Trophoblast cell (in vitro differentiated cells and primary cell): Measurements from ENCODE around the gene MAML3.

Source experiments
- DNase-seq, 2 donors: peaks; one replicate each; pipeline ENCODE4 v3.0.0-alpha.2; 2016
- H2AFZ ChIP-seq: 2 replicates; pipeline ENCODE4 v1.6.1; 2013; ENCODE audit warnings: low read length, moderate library complexity, mild to moderate bottlenecking; ENCODE audit not compliant: insufficient read depth, poor library complexity
- H2AK5ac ChIP-seq: 2 replicates; pipeline ENCODE4 v1.6.1; 2013; ENCODE audit warnings: mild to moderate bottlenecking, low read length
- H2BK120ac ChIP-seq: 2 replicates; pipeline ENCODE4 v1.6.1; 2013; ENCODE audit warnings: low read length, mild to moderate bottlenecking, moderate library complexity; ENCODE audit not compliant: insufficient read depth, poor library complexity
- H2BK12ac ChIP-seq: 2 replicates; pipeline ENCODE4 v1.6.1; 2013; ENCODE audit warnings: mild to moderate bottlenecking, low read length, moderate library complexity
- H2BK5ac ChIP-seq: 2 replicates; pipeline ENCODE4 v1.6.1; 2013; ENCODE audit warnings: low read length, low read depth, moderate library complexity, mild to moderate bottlenecking; ENCODE audit not compliant: poor library complexity
- H3K14ac ChIP-seq: 2 replicates; pipeline ENCODE4 v1.6.1; 2013; ENCODE audit warnings: mild to moderate bottlenecking, low read length
- H3K18ac ChIP-seq: 2 replicates; pipeline ENCODE4 v1.6.1; 2013; ENCODE audit warnings: mild to moderate bottlenecking, low read length
- H3K23ac ChIP-seq: 2 replicates; pipeline ENCODE4 v1.6.1; 2013; ENCODE audit warnings: low read length
- H3K27ac ChIP-seq: 2 replicates; pipeline ENCODE4 v1.5.1; 2013; ENCODE audit warnings: low read depth, mild to moderate bottlenecking, inconsistent platforms, low read length, moderate library complexity
- H3K27me3 ChIP-seq: 2 replicates; pipeline ENCODE4 v1.6.1; 2013; ENCODE audit warnings: inconsistent platforms, mild to moderate bottlenecking, low read length, moderate library complexity; ENCODE audit not compliant: insufficient read depth
- H3K36me3 ChIP-seq, 2 experiments: 1 replicate in 1 of 2; 2 replicates in 1 of 2; pipeline ENCODE4 v1.6.1; 2013; ENCODE audit warnings: low read length in 2 of 2, mild to moderate bottlenecking in 2 of 2, moderate library complexity in 1 of 2; ENCODE audit not compliant: insufficient read depth in 2 of 2, control insufficient read depth in 1 of 2
- H3K4ac ChIP-seq: 2 replicates; pipeline ENCODE4 v1.6.1; 2013; ENCODE audit warnings: low read depth, mild to moderate bottlenecking, low read length, moderate library complexity
- H3K4me1 ChIP-seq, 2 experiments: 1 replicate in 1 of 2; 2 replicates in 1 of 2; pipeline ENCODE4 v1.6.1; 2013; ENCODE audit warnings: low read length in 2 of 2, mild to moderate bottlenecking in 2 of 2, moderate library complexity in 1 of 2; ENCODE audit not compliant: insufficient read depth in 2 of 2, control insufficient read depth in 1 of 2
- H3K4me2 ChIP-seq: 2 replicates; pipeline ENCODE4 v1.6.1; 2013; ENCODE audit warnings: inconsistent platforms, mild to moderate bottlenecking, low read length, moderate library complexity
- H3K4me3 ChIP-seq: 2 replicates; pipeline ENCODE4 v1.5.1; 2013; ENCODE audit warnings: mild to moderate bottlenecking, low read depth, low read length, inconsistent platforms
- H3K79me1 ChIP-seq: one replicate; pipeline ENCODE4 v1.6.1; 2013; ENCODE audit warnings: low read length
- H3K79me2 ChIP-seq: 2 replicates; pipeline ENCODE4 v1.6.1; 2013; ENCODE audit warnings: low read length, mild to moderate bottlenecking; ENCODE audit not compliant: control insufficient read depth, insufficient read depth, poor library complexity
- H3K9ac ChIP-seq: 2 replicates; pipeline ENCODE4 v1.6.1; 2013; ENCODE audit warnings: mild to moderate bottlenecking, low read length
- H3K9me3 ChIP-seq: 2 replicates; pipeline ENCODE4 v1.6.1; 2013; ENCODE audit warnings: low read depth, mild to moderate bottlenecking, control low read depth, inconsistent platforms, low read length; ENCODE audit not compliant: insufficient read depth
- H4K12ac ChIP-seq: 2 replicates; pipeline ENCODE4 v1.6.1; 2013; ENCODE audit warnings: low read depth, mild to moderate bottlenecking, low read length, moderate library complexity
- H4K8ac ChIP-seq: 2 replicates; pipeline ENCODE4 v1.6.1; 2013; ENCODE audit warnings: low read depth, mild to moderate bottlenecking, low read length, moderate library complexity
- H4K91ac ChIP-seq: one replicate; pipeline ENCODE4 v1.6.1; 2013; ENCODE audit warnings: low read depth, mild to moderate bottlenecking, low read length, moderate library complexity
- WGBS: extraction: QIAGEN DNeasy Blood & Tissue Kit; methylation state at CpG from one replicate; pipeline ENCODE4 v1.1.7; 2013; ENCODE audit warnings: missing lambda C conversion rate; ENCODE audit not compliant: insufficient read length, insufficient coverage; ENCODE audit errors: extremely low coverage; 5-methylcytosine and 5-hydroxymethylcytosine counted together

Gene MAML3

GRCh38 chr4:140091305-140091704 is 62.7 kb downstream of the MAML3 start:
- Histone ChIP-seq H3K79me2 (peaks cover 2% of the 10 kb centered on the region), H3K9ac (no peak overlapping the region), H3K79me1 (peaks cover 46% of the 10 kb centered on the region), H3K36me3 (no peaks in the 10 kb centered on the region), H3K14ac (no peak overlapping the region), H3K18ac (no peak overlapping the region), H2AK5ac (no peak overlapping the region), H3K4me3 (no peak overlapping the region), H3K4me2 (no peak overlapping the region), H2BK120ac (peak overlapping the region; percentile 87), H2BK5ac (peak overlapping the region; percentile 38), H3K4me1 (peaks cover 35 to 58% of the 10 kb centered on the region in 2 experiments), H4K91ac (peak overlapping the region; percentile 83), H4K8ac (no peak overlapping the region), H2BK12ac (no peak overlapping the region), H3K4ac (no peak overlapping the region), H2AFZ (no peak overlapping the region), H3K27ac (peak overlapping the region; percentile 84), H3K23ac (no peak overlapping the region), H4K12ac (no peak overlapping the region), H3K27me3 (no peaks in the 10 kb centered on the region), H3K9me3 (no peaks in the 10 kb centered on the region)
- peak in 1 of 2 donors; percentile 46 for DNase-seq

DNA sequence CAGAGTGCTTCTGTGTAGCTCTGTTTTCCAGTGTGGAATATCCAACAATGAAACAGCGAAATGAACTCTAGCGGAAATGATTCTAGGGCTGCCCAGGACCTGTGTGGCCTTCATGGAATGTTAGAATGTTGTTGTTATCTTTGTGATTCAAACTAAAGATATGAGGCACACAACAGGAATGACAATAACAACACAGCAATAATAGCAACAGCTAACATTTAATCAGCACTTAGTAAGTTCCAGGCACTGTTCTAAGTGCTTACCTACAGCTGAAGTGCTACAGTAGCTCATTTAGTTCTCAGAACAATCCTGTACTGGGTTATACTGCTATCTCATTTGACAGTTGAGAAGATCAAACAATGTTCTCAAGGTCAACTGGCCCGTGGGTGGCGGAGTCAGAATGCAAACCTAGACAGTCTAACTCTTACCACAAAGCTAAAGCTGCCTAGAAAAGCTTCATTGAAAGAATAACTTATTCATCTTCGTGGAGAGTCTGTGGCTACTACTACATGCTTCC is 63.7 kb downstream of the MAML3 start:
- H3K9ac ChIP-seq = no peak overlapping the region
- no peak overlapping the region for H2AK5ac ChIP-seq
- H3K4me3 ChIP-seq = no peak overlapping the region
- H3K18ac ChIP-seq = no peak overlapping the region
- no peaks in the 10 kb centered on the region for H3K9me3 ChIP-seq
- WGBS = no CpG with 5 or more reads among the region's 5 CpGs
- peak overlapping the region; percentile 69 for H4K8ac ChIP-seq
- H2BK12ac ChIP-seq = peak overlapping the region; percentile 86
- peaks cover 2% of the 10 kb centered on the region for H3K79me2 ChIP-seq
- no peaks in the 10 kb centered on the region for H3K36me3 ChIP-seq
- peaks cover 41% of the 10 kb centered on the region for H3K79me1 ChIP-seq
- peak overlapping the region; percentile 75 for H2BK5ac ChIP-seq
- H2AFZ ChIP-seq = no peak overlapping the region
- H2BK120ac ChIP-seq = peak overlapping the region; percentile 87
- no peak overlapping the region for H3K4ac ChIP-seq
- peak overlapping the region; percentile 95 for H4K91ac ChIP-seq
- no peaks in the 10 kb centered on the region for H3K27me3 ChIP-seq
- no peak overlapping the region for H3K4me2 ChIP-seq
- H3K23ac ChIP-seq = no peak overlapping the region
- peak overlapping the region; percentile 84 for H3K27ac ChIP-seq
- peaks cover 31 to 50% of the 10 kb centered on the region in 2 experiments for H3K4me1 ChIP-seq
- no peak overlapping the region for H4K12ac ChIP-seq
- H3K14ac ChIP-seq = peak overlapping the region; percentile 80
- DNase-seq = peak; percentile 74 to 92

GRCh38 chr4:140089216-140089615 is 64.8 kb downstream of the MAML3 start:
- Histone ChIP-seq H3K27ac (no peak overlapping the region), H2BK5ac (no peak overlapping the region), H2BK12ac (no peak overlapping the region), H3K9me3 (no peaks in the 10 kb centered on the region), H3K14ac (no peak overlapping the region), H3K36me3 (no peaks in the 10 kb centered on the region), H3K9ac (no peak overlapping the region), H2AK5ac (no peak overlapping the region), H4K91ac (no peak overlapping the region), H4K8ac (no peak overlapping the region), H3K4me3 (no peak overlapping the region), H3K4me2 (no peak overlapping the region), H4K12ac (no peak overlapping the region), H2BK120ac (no peak overlapping the region), H2AFZ (no peak overlapping the region), H3K4ac (no peak overlapping the region), H3K27me3 (no peaks in the 10 kb centered on the region), H3K18ac (no peak overlapping the region), H3K23ac (no peak overlapping the region), H3K79me1 (peaks cover 38% of the 10 kb centered on the region), H3K4me1 (peaks cover 28 to 44% of the 10 kb centered on the region in 2 experiments), H3K79me2 (peaks cover 2% of the 10 kb centered on the region)
- DNase-seq = peak in 1 of 2 donors; percentile 81

- Histone ChIP-seq H3K4ac (peak overlapping the region; percentile 84), H2BK12ac (no peak overlapping the region), H3K4me1 (peaks cover 21 to 41% of the 10 kb centered on the region in 2 experiments), H2BK5ac (no peak overlapping the region), H3K18ac (no peak overlapping the region), H3K4me2 (no peak overlapping the region), H3K36me3 (no peaks in the 10 kb centered on the region), H3K4me3 (no peak overlapping the region), H2BK120ac (peak overlapping the region; percentile 78), H3K79me2 (peaks cover 2% of the 10 kb centered on the region), H4K12ac (no peak overlapping the region), H3K14ac (peak overlapping the region; percentile 78), H3K79me1 (peaks cover 40% of the 10 kb centered on the region), H3K27ac (no peak overlapping the region), H2AFZ (no peak overlapping the region), H4K8ac (no peak overlapping the region), H3K27me3 (no peaks in the 10 kb centered on the region), H3K23ac (no peak overlapping the region), H3K9ac (no peak overlapping the region), H4K91ac (peak overlapping the region; percentile 58), H3K9me3 (no peaks in the 10 kb centered on the region), H2AK5ac (peak overlapping the region; percentile 83)
- no CpG with 5 or more reads among the region's 5 CpGs for WGBS
- DNase-seq = peak in 1 of 2 donors; percentile 72
Measured at GRCh38 chr4:140088323-140088967, 65.5 kb downstream of the MAML3 start.
